OCI-LY3 (cell line): ENCODE measurements around the gene ADGRL2.

Experiments used
- CTCF ChIP-seq: fragments of 200-600, 300-600 bp; sonication (generic); IDR thresholded peaks from 2 replicates; pipeline ENCODE4 v1.5.1; 2014; ENCODE audit warnings: antibody characterized with exemption, low read length, low read depth
- EZH2phosphoT487 ChIP-seq: fragments of 200-600 bp; shearing (Covaris generic); IDR thresholded peaks from 2 replicates; pipeline ENCODE4 v1.6.1; 2018; ENCODE audit warnings: antibody characterized with exemption, mixed run types, low read depth

- TF ChIP-seq CTCF: no peak
- TF ChIP-seq EZH2phosphoT487: no peak
Observed at GRCh38 chr1:81836007-81836626, 35.4 kb downstream of the ADGRL2 start.
